Measurements from ENCODE around the gene TMEM204.

- TF ChIP-seq, protein P1, sequence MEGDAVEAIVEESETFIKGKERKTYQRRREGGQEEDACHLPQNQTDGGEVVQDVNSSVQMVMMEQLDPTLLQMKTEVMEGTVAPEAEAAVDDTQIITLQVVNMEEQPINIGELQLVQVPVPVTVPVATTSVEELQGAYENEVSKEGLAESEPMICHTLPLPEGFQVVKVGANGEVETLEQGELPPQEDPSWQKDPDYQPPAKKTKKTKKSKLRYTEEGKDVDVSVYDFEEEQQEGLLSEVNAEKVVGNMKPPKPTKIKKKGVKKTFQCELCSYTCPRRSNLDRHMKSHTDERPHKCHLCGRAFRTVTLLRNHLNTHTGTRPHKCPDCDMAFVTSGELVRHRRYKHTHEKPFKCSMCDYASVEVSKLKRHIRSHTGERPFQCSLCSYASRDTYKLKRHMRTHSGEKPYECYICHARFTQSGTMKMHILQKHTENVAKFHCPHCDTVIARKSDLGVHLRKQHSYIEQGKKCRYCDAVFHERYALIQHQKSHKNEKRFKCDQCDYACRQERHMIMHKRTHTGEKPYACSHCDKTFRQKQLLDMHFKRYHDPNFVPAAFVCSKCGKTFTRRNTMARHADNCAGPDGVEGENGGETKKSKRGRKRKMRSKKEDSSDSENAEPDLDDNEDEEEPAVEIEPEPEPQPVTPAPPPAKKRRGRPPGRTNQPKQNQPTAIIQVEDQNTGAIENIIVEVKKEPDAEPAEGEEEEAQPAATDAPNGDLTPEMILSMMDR (conservative IDR thresholded peaks at IDR 0.05; ENCODE audit: low read depth, low read length), result no peak
- no peak for TF ChIP-seq EZH2 (IDR thresholded peaks at IDR 0.05; ENCODE audit: borderline replicate concordance, low read depth, low read length, poor library complexity, severe bottlenecking)
Measured at GRCh38 chr16:1486551-1487390, 46.7 kb upstream of the TMEM204 start.
